Stimulated activated CD4-positive, alpha-beta T cell treated with anti-CD3 and anti-CD28 coated beads, Interleukin-1b, Interleukin-23, amount 100 ng/mL, for 48 hours (primary cell): ENCODE data around the gene USP47.

ENCODE experiments used
- DNase-seq: peaks from one replicate; pipeline ENCODE4 v3.0.0-alpha.2; 2020

USP47 gene

GRCh38 chr11:11866203-11866602 lies 24.4 kb downstream of the USP47 start:
- no peak for DNase-seq

- DNase-seq, result no peak
Measured at GRCh38 chr11:11867720-11868119, 25.9 kb downstream of the USP47 start.

- DNase-seq, result no peak
Measured at GRCh38 chr11:11871991-11872401, 30.2 kb downstream of the USP47 start.

- DNase-seq, result no peak
Measured at GRCh38 chr11:11876458-11876857, 34.7 kb downstream of the USP47 start.

DNA sequence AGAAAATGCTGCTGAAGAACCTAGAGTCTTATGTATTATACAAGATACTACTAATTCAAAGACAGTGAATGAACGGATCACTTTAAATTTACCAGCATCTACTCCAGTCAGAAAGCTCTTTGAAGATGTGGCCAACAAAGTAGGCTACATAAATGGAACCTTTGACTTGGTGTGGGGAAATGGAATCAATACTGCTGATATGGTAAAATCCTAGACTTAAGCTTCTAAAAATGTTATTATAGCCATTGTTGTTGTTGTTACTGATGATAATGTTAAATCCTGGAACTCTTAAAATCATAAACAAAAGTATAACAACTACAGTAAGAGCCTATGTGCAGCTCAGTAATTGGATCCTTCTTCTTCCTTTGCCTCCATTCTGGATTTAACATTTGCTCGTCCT lies 38.4 kb downstream of the USP47 start:
- DNase-seq, result no peak

DNA sequence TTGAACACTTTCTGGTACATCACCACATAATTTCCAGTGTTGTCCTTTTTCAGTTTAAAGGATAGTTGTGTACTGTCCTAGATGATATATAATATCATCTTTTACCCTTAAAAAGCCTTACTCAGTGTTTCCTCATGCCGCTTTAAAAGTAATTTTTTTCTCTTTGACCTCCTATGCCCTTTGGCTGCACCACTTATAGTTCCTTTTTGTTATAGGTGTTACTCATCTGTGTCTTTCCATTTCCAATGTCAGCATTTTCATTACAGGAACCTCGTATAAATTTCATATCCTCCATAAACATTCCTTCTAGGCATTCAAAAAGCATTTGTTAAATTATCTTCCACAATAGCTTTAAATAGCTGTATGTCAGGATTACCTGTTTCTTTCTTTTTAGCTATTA lies 40.8 kb downstream of the USP47 start:
- DNase-seq, result no peak

- no peak for DNase-seq
Measured at GRCh38 chr11:11884351-11884750, 42.6 kb downstream of the USP47 start.

DNA sequence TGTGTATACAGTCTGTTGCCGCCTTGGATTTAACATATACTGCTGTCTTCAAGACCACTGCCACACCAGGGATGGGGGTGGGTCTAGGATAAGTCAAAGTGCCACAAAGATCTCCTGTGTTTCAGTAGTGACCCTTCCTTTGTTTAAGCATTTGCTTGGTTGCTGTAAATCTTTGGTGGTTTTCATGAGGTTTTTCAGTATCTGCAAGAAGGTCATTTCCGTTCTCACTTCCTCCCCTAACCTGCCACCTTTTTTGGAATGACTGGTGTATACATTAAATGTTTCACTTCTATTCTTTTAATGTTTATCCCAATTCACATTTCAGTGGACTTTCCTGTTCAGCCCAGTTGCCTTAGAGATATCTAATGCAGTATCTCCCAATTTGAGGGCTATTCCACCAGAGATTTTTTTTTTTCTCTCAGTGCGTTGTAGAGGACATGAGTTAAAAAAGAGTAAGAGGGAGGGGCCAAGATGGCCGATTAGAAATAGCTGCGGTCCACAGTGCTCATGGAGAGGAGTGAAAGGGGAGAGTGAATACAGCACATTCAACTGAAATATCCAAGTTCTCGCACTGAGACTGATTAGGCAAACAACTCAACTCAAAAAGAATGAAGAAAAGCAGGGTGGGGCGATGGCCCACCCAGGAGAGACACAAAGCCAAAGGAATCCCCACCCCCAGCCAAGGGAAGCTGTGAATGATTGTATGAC lies 43.2 kb downstream of the USP47 start:
- no peak for DNase-seq

GRCh38 chr11:11894486-11894885 lies 52.7 kb downstream of the USP47 start:
- DNase-seq, result no peak

- no peak for DNase-seq
Measured at GRCh38 chr11:11895672-11896071, 53.9 kb downstream of the USP47 start.

DNA sequence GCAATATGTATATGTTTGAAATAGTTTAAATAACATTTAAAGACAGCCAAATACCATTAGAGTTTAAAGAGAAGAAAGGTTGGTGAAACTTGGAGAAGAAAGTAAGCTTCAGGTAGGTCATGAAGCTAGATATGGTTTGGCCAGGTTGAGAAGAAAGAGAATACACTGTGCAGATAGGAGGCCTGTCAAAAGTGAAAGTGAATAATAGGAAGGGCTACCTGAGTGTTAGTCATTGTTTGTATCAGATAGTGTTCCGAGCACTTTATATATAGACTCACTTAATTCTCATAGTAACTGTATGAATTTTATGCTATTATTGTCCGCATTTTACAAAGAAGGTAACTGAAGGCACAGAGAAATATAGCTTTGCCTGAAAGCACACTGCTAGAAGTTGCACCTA lies 56.9 kb downstream of the USP47 start:
- DNase-seq, result no peak

- DNase-seq, result no peak
Measured at GRCh38 chr11:11899401-11899800, 57.6 kb downstream of the USP47 start.

DNA sequence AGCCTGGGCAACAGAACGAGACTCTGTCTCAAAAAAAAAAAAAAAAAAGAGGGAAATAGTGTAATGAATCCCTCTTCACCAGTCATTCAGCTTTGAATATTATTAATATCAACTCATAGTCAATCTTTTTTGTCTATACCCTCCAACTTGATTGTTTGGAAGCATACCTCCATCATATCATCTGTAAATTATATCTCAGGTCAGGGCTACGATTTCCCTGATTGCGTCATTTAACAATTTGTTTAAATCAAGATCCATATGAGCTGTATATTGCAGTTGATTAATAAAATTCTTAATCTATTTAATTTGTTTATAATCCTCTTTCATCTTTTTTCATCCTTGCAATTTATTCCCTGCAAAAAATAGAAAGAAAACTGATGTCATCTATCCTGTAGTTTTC lies 60.2 kb downstream of the USP47 start:
- no peak for DNase-seq

DNA sequence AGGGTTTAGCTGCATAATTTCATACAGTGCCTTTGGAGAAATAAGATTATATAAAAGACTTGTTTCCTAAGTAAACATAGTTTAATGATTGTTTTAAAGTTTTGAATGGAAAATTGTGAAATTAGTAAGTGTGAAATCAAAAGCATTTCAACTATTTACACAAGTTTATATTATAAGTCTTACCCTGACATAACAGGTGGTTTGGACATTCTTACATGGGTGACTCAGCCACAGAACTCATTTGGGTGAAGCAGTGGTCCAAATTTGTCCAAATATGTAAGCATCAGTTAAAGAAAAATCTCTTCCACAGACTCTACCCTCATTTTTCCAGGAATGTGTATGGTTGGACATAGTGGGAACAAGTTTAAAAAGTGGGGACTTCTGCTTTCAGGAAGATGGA lies 68.0 kb downstream of the USP47 start:
- no peak for DNase-seq

GRCh38 chr11:11910541-11910940 lies 68.8 kb downstream of the USP47 start:
- DNase-seq, result no peak

GRCh38 chr11:11913395-11913794 lies 71.6 kb downstream of the USP47 start:
- DNase-seq, result no peak

GRCh38 chr11:11915625-11916024 lies 73.9 kb downstream of the USP47 start:
- no peak for DNase-seq

DNA sequence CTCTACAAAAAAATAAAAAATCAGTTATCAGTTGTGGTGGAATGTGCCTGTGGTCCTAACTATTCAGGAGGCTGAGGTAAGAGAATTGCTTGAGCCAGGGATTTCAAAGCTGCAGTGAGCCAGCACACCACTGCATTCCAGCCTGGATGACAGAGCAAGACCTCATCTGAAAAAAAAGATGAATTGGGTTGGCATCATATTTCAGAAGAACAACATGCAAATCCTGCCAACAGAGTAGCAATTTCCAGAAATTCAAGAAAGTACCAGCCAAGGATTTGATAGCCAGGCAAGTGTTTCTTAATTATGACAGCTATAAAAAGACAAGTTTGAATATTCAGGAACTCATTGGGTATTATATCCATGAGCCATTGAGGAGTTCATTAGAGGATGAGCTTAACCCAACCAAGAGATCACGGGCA lies 75.2 kb downstream of the USP47 start:
- DNase-seq, result no peak

GRCh38 chr11:11923828-11924227 lies 82.1 kb downstream of the USP47 start:
- DNase-seq, result no peak

- DNase-seq, result no peak
Measured at GRCh38 chr11:11929920-11930319, 88.1 kb downstream of the USP47 start.

- DNase-seq, result no peak
Measured at GRCh38 chr11:11931461-11932055, 89.8 kb downstream of the USP47 start.

- no peak for DNase-seq
Measured at GRCh38 chr11:11935536-11935935, 93.8 kb downstream of the USP47 start.

GRCh38 chr11:11937433-11937832 lies 95.7 kb downstream of the USP47 start:
- no peak for DNase-seq

GRCh38 chr11:11937957-11938356 lies 96.2 kb downstream of the USP47 start:
- DNase-seq, result no peak

GRCh38 chr11:11940551-11940950 lies 98.8 kb downstream of the USP47 start:
- no peak for DNase-seq
